Smooth muscle cell of the pulmonary artery (primary cell): ENCODE data around the gene HOXB6. TPM values are rescaled to one million over a fixed set of nuclear protein-coding genes. Genes with fewer than 3 reads are reported as not detected.

Experiments used
- total RNA-seq: library from RNA; depleted of rRNA; stranded (reverse); fragments of >200 nt; gene quantifications from 2 replicates; pipeline ENCODE4 v1.2.3, GENCODE V29; 2014

HOXB6 gene
- total RNA-seq, result 2.3 and 3.0 TPM in 2 replicates

DNA sequence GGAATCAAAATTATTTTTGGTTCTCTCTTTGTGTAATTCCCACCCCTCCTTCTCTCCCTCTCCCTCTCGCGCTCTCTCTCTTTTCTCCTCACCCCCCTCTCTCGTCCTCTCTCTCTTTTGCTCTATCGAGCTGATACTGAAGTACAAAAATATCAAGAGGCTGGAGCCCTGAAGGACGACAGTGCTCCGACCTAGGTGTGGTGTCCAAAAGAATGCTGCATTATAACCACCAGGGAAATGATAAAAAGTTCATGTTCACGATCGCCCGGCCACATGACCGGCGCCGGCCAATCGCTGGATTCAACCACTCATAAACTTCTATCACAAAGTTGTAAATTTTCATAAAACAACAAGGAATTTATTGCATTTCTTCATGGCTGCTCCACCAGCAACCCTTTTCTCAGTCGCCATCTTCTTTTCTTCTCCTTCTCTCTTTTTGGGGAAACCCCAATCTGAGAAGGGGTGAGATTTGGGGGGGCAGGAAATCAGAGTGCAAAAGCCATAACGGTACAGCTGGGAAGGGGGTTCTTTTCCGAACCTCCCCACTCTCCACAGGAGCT, at the start of gene HOXB6:
Gene HOXB6, minus strand, starts transcription at position 217 of the 560 bp plus-strand sequence. CDS start 6,836 bp downstream, outside the sequence.

DNA sequence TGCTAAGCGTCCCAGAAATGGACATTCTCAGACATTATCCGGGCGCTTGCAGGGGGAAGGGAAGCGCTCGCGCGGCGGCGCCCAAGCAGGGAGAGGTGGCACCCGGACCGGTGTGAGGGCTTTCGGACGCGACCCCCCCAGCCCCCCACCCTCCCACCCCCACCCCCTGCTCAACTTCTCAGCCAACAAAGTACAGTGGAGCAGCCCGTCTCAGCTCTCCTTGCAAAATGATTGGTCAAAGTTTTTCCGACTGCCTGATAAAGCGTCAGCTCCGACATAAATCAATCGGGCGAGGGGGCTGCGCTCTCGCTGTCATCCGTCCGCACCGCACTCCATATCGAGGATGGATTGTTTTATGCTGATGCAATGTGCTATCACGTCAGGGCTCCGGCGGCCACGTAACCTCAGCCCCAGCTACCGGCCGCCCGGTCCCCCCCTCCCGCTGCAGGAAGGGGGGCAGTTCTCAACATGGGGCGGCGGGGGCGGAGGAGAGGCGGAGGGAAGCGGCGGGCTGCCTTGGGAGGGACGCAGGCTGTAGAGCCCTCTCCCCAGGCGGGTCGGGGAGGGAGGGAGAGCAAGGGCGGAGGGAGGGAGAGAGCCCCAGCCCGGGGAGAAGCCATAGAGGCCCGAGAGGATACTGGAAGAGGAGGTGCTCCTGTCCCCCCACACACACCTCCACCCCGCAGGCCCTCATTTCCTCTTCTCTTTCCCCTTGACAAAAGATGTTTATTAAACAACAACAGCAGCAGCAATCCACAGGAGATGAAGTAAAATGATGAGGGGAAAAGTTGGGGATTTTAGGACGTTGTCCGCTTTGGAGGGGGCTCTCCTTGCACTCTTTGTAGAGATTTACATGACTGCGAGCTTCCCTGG, 21.7 kb upstream of the HOXB6 start, which contains the start of gene HOXB9:
Gene HOXB9, minus strand, starts transcription at position 114 of the 873 bp plus-strand sequence. Its CDS starts 89 bp downstream, at position 25.

DNA sequence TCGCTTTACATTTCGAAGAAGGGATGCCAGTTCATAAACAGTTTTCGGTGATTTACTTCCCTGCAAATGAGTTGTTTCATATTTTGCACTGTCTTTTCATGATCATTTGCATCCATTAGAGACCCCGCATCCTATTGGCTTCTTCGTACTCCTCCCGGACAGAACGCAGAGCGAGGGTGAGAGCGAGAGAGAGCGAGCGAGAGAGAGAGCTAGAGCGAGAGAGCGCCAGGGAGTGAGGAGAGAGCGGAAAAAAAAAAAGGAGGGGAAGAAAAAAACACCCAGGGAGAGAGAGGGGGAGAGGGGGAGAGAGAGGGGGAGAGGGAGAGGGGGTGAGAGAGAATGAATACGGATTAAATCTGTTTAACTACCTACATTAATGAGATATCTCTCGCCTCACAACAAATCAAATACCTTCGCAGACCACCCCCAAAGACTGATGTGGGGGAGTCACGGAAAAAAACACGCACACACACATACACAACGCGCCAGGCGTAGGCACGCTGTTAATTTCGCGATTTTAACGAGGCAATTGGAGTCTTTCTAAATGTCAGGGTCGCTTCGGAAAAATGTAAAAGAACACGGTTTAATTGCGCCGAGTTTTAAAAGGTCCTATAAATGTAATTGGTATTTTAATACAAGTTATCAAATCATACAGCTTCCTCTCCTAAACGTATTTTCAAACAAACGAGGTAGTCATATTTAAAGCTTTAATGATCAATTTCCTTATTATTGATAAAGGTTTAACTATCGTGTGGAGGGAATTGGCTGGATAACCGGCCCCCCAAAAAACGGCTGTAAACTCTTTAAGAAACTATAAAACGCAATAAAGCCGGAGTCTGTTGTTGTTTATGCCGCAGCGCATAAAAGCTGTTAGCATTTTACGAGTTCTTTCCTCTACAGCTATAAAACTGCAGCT, 10.5 kb upstream of the HOXB6 start, which contains the start of gene HOXB8:
Gene HOXB8, minus strand, starts transcription at position 246 of the 916 bp plus-strand sequence. CDS start 588 bp downstream, outside the sequence.

DNA sequence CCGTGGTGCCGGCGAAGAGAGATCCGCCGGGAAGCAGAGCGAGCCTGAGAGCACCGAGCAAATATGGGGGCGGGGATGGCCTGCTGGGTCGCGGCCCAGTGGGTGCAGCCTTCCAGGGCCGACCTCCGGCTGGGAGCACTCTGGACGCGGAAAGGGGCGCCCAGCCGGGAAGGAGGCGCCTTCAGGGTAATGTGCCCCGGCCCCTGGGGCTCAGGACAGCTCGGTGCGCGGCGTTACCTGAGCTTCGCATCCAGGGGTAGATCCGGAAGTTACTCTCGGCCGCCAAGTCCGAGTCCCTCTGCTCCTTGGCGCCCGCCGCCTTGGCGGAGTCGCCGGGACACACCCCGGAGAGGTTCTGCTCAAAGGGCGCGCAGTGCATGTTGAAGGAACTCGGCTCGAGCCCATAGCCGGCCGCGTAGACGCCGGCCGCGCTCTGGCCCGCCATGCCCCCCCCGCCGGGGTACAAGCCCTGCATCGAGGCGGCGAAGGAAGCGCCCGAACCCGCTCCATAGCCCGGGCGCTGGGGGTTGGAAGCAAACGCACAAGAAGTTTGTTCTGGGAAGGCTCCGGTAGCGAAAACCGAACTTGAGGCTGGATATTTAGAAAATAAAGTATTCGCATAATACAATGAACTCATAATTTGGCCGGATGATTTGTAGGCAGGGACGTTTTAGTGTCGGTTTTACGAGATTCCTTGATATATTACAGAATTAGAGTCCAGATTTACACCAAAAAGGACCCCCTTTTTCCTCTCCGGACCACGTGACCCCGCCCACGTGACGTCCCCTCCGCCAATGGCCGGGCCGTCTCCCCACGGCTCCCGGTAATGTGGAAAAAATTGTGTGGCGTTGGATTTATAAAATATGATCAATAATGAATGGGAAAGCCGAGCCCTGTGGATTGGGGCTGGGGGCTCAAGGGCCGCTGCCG, 5.8 kb upstream of the HOXB6 start, which contains the start of gene HOXB7:
Gene HOXB7, minus strand, starts transcription at position 736 of the 930 bp plus-strand sequence. Its CDS starts 99 bp downstream, at position 637.

DNA sequence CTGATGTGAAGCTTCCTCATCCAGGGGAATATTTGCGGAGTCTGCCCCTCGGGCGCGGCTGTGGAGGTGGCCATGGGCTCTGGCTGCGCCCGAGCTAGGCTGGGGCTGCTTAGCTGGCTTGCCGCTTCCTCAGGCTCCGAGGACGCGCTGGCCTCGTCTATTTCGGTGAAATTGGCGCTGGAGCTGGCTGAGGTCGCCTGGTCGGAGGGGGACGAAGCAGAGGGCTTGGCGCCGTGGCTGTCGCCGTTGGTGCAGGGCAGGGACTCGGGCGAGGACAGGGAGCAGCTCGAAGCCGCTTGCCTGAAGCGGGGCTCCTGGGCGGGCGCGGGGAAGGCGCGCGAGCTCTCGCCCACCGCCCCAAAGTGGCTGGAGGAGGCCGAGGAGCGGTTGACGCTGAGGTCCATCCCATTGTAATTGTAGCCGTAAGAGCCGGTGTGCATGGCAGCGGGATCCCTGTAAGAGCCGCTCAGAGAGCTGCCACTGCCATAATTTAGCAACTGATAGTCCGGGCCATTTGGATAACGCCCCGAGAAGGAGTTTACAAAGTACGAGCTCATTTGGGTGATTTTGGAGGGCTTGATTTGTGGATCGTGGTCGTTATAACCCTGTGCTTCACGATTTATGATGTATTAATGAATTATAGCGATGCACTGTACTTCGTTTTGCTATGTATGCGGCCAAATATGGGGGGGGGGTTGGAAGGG, 11.5 kb downstream of the HOXB6 start, which contains the start of gene HOXB5:
Gene HOXB5, minus strand, starts transcription at position 654 of the 704 bp plus-strand sequence. Its CDS starts 97 bp downstream, at position 557.

DNA sequence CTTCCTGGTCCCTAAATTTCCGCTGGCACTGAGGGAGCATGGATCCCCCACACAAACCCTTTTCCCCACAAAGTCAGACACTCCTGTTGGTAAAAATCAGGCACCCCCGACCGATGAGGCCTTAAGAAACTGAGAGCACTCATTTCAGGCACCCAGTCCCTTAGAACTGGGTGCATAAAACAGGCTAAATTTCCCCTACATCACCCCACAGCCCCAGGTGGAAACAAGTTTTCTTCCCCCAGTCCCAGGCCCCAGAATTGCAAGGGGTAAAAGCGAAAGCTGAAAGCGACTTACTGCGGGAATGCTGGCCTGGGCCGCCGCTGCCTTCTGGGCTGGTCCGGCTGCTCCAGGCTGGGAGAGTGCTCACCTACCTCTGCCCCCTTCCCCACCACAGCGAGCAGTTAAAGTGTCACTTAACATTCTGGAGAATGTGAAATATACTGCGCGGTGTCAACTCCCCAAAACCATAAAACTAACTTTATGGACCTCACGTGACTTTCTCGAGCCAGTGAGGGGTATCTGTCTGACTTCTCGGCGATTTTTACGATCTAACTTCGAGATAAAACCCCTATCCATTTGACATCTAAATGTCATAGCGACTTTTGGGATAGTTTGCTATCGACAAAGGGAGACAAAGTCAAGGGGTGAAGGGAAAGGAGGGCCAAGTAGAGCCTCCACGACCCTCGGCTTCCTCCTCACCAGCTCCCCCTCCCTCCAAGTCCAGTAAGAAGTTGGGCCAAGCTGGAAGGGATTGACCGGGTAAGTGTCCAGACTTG, 14.8 kb downstream of the HOXB6 start, which contains the start of gene HOXB3:
Gene HOXB3, minus strand, starts transcription at position 411 of the 776 bp plus-strand sequence. CDS start 37,767 bp downstream, outside the sequence.

DNA sequence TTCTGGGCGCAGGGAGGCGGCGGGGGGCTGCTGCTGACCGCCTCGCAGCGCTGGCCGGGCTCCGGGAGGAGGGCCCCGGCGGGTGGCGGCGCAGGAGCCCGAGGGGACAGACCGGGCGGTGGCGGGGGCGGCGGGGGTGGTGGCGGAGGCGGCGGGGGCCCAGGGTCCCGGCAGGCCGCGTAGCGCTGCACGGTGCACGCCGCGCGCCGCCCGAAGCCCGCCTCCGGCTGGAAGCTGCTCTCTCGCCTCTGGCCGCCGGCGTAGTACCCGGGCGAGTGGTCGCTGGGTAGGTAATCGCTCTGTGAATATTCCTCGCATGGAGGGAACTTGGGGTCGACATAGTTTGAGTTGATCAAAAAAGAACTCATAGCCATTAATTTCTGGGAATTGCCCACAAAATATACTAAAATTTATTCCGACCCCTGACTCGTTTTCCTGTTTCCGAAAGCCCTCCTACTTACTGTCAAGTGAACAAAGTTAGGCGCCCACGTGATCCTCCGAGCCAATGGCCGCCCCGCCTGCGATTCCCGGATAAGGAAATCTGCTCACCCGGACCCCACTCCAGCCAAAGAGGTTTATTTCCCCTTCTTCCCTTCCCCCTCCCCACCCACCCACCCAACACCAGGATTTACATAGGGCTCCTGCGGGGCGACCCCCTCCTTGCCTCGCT, 26.7 kb downstream of the HOXB6 start, which contains the start of gene HOXB4:
Gene HOXB4, minus strand, starts transcription at position 405 of the 670 bp plus-strand sequence. Its CDS starts 31 bp downstream, at position 374.

Other genes with a start within 250 kb of the HOXB6 start
- gene SKAP1, start 174.8 kb downstream of the HOXB6 start, total RNA-seq, result not detected in 2 replicates
- gene HOXB1, start 74.0 kb downstream of the HOXB6 start, total RNA-seq, result not detected in 2 replicates
- gene HOXB2, start 59.9 kb downstream of the HOXB6 start, total RNA-seq, result 7.5 and 12.0 TPM in 2 replicates
- 3.1 and 4.6 TPM in 2 replicates for gene HOXB4, start 26.6 kb downstream of the HOXB6 start, total RNA-seq
- gene HOXB3, start 14.7 kb downstream of the HOXB6 start, total RNA-seq, result 8.4 and 11.1 TPM in 2 replicates
- 0.20 and 0.50 TPM in 2 replicates for gene HOXB5, start 11.2 kb downstream of the HOXB6 start, total RNA-seq
- gene HOXB7, start 6.0 kb upstream of the HOXB6 start, total RNA-seq, result 1.6 and 1.8 TPM in 2 replicates
- gene HOXB8, start 10.3 kb upstream of the HOXB6 start, total RNA-seq, result 0.10 TPM in 1 of 2 replicates, not detected in the other
- not detected in 2 replicates for gene HOXB9, start 21.4 kb upstream of the HOXB6 start, total RNA-seq
- gene PRAC1, start 117.5 kb upstream of the HOXB6 start, total RNA-seq, result not detected in 2 replicates
- not detected in 2 replicates for gene PRAC2, start 118.2 kb upstream of the HOXB6 start, total RNA-seq
- not detected in 2 replicates for gene HOXB13, start 123.8 kb upstream of the HOXB6 start, total RNA-seq
- under 0.01 TPM in 1 of 2 replicates, not detected in the other for gene TTLL6, start 212.2 kb upstream of the HOXB6 start, total RNA-seq
- gene CALCOCO2, start 226.0 kb upstream of the HOXB6 start, total RNA-seq, result 47.5 and 49.1 TPM in 2 replicates